T-helper 22 cell (primary cell): Measurements from ENCODE around the gene KCNMA1.
"Not testable (repeated sequence)": the region's sequence is repeated elsewhere in the genome, so short reads cannot be mapped to it uniquely, and the experiment has no call there.

Source experiments
- DNase-seq: peaks from one replicate; pipeline ENCODE4 v3.0.0-alpha.2; 2020; ENCODE audit warnings: low read depth

The KCNMA1 gene

DNA sequence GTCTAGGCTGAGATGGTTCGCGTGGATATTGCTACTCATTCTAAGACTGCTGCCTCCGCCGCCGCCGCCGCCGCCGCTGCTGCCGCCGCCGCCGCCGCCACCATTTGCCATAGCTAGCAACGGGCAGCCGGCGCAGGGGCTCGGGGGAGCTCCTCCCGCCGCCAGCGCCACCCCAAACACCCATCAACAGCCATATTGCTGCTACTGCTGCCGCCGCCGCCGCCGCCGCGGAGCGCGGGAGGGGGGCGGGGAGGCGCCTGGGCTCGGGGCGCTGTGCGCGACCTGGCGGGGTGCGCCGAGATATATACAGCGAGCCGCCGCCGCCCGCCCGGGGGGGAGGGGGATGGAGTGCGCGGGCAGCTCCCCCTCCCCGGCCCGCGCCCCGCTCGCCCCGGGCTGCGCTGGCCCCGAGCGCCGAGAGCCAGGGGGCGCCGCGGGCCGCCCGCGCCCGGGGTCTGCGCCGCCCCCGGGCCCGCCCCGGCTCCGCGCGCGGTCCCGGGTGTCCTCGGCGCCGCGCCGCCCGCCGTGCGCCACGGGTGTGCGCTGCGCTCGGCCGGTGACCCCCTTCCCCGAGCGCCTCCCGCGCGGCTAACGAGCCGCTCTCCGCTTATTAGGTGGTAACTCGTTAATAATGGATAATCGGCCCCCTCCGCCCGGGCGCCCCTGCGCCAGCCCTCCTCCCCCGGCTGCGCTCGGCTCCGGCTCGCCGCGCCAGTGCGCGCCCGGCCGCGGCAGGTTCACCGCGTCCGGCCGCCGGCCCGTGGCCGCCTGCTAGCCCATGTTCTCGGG is at the start of gene KCNMA1:
TSS of gene KCNMA1 (minus strand) at position 277 of the 789 bp plus-strand sequence.
- no peak for DNase-seq

DNA sequence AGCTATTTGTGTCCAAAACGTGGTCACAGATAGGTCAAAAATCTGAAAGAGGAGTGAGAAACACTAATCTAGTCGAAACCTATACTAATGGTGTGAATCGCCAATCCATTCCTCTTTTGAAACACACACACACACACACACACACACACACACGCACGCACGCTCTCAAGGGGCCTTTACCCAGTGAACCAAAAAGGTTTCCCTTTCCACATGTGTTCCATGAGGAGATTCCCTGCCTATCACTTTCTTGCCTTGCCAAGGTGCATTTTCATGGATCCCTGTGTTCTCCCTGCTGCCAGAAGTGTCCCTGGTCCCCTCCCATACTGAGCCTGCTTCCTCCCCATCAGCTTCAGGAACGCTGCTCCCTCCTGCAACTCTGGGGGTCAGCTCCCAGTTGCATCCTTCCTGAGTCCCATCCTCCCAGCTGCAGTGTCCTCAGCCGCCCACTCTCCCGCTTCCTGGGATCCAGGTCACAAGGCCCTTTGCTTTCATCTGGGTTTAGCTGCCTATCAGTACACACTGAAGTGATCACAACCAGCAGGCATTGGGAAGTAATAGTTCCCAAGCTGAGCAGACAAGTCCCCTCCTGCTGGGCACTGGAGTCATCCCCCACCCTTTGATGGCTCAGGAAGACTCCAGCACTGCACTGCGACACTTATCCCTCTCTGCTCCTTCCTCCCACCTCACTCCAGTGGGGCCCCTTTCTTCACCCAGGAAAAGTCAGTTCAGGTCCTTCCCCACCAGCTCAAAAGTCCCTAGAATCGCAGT is 49.2 kb upstream of the KCNMA1 start:
- no peak for DNase-seq

DNA sequence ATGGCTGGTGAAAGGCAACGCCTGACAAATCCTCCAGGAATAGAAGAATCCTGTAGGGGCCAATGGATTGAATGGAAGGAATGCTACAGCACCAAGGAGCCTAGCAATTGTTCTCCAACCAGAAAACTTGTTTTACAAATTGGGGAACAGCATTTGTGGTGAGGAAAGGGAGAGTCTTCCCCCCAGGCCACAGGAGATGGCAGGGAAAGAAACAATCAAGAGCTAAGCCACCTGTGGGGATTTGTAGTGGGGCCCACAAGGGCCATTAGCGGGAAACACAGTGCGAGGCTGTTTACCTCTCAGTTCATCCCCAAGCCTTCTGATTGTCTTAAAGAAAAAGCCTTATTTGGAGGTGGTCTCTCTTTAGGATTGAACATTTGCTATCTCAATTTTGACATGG is 48.5 kb upstream of the KCNMA1 start:
- DNase-seq = no peak

DNA sequence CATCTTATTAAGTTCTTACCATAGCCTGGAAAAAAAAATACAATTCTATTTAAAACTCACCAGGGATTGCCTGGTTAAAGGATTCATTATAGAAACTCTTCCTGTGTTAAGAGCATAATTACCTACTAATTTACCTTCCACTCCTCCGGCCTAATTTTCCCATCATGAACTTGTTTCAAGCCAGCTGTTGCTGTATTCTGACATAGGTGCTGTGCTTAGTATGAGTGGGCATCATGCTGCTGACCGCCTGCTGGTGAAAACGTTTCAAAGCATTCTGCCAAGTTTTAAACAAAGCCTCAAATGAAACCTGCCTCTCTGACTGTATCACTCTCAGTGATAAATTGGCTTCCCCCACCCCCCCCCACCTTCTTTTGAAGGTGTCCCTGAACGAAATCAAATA is 47.8 kb upstream of the KCNMA1 start:
- no peak for DNase-seq

DNA sequence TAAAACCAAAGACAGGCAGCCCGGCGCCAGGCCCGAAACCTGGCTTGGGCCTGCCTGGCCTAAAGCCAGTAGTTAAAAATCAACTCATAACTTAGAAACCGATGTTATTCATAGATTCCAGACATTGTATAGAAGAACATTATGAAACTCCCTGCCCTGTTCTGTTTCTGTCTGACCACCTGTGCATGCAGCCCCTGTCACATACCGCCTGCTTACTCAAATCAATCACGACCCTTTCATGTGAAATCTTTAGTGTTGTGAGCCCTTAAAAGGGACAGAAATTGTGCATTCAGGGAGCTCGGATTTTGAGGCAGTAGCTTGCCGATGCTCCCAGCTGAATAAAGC is 45.5 kb upstream of the KCNMA1 start:
- not testable (repeated sequence) for DNase-seq

DNA sequence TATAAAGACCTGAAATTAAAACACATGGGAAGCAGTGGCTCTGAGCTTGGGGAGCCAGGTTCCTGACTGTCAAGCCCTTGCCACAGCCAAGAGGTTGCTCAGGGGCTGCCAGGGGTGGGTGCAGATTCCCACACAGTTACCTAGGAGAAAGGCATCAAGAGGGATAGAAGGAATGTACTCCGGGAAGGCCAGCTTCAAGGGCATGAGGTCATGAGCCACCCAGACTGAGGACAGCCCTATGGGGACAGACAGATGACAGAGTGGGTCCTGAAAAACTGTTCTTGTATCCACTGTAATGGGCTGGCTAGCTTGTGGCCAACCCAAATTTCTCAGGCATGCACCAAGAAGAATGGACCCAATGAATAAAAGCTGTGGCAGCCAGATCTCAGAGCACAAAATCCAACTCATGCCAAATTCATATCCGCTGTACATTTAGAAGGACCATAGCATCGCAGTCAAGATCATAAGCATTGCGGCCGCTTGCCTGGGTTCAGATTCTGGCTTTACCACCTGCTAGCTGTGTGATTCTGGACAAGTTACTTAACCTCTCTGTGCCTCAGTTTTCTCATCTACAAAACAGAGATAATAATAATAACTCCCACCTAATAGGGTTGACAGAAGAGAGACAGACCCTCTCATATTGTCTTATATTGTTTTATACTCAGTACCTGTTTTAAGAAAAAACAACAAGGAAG is 44.9 kb upstream of the KCNMA1 start:
- DNase-seq = no peak

DNA sequence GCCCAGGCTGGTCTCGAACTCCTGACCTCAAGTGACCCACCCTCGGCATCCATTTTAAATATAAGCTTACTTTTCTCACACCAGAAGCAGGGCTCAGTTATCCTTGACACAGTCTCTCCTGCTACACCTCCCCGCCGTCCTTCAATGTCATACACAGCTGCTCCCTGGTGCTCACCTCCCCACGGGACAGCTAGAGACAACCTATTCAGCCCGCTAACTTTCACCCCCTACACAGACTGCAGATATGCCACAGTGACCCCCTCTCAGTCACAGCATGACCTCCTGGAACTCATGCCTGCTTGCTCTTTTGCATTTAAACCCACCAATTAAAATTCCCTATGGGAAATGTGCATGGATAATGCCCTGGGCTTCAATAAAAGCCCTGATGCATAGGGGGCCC is 44.2 kb upstream of the KCNMA1 start:
- no peak for DNase-seq

DNA sequence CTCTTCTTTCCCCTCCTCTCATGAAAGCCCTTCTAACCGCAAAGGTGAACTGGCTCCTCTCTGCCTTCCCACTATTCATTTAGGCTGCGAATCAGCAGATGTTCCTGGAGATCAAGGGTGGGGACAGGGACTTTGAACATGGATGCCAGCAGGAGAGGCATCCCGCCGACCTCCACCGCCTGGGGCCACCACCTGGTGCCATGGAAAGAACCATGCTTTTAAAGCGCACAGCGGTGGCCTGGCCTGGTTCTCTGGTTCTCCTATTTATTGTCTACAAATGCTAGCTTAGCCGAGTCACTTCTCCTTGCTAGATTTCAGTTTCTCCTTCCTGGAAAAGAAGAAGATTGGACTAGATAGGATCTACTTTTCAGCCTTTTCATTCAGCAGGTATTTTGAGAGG is 43.2 kb upstream of the KCNMA1 start:
- DNase-seq = no peak

DNA sequence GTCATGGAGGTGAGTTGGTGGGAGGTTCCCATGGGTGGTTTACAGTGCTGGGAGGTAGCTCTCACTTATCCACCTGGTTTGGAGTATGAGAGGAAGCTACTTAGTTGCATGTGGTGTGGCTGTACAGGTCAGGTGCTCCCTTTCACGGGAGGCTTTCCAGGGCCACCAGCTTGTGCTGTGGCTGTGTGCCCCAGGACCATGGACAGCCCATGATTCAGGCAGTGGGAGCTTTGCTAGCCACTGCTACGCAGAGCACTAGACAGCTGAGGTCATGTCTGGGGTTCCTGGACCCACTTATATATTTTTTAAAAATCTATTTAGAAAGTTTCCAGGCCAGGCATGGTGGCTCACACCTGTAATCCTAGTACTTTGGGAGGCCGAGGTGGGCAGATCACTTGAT is 42.5 kb upstream of the KCNMA1 start:
- DNase-seq = no peak

DNA sequence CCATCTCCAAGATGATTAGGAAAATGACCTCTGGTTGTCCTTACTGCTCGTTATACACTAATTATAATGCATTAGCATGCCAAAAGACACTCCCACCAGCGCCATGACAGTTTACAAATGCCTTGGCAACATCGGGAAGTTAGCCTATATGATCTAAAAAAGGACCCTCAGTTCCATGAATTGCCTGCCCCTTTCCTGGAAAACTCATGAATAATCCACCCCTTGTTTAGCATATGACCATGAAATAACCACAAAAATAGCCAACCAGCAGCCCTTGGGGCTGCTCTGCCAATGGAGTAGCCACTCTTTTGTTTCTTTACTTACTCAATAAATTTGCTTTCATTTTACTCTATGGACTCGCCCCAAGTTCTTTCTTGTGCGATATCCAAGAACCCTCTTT is 41.6 kb upstream of the KCNMA1 start:
- DNase-seq = no peak

DNA sequence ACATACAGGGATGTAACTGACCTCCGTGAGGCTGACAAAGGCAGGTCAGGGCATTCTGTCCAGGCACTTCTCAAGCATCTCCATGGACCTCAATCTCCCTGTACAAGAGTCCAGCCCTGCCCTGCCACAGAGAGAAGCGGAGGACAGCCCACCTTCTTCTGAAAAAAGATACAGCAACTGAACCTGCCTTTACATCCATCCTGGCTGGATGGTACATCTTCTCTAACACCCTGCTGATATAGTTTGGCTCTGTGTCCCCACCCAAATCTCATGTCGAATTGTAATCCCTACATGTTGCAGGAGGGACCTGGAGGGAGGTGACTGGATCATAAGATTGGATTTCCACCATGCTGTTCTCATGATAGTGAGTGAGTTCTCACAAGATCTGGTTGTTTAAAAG is 40.5 kb upstream of the KCNMA1 start:
- DNase-seq = no peak

DNA sequence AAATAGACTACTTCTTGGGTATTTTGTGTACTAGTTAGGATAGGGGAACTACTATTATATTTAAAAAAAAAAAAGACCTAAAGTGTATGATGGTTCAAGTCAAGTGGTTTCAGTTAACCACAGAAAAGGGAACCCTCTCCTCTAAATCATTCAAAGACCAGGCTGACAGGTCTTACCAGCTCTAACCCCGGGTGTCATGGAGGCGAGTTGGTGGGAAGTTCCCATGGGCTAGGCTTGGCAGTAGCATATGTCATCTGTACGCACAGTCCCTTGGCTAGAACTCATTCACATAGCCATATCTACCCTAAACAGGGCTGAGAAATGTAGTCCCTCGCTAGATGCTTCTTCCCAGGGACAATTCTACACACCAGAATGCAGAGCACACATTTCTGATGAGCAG is 37.7 kb upstream of the KCNMA1 start:
- DNase-seq = no peak

DNA sequence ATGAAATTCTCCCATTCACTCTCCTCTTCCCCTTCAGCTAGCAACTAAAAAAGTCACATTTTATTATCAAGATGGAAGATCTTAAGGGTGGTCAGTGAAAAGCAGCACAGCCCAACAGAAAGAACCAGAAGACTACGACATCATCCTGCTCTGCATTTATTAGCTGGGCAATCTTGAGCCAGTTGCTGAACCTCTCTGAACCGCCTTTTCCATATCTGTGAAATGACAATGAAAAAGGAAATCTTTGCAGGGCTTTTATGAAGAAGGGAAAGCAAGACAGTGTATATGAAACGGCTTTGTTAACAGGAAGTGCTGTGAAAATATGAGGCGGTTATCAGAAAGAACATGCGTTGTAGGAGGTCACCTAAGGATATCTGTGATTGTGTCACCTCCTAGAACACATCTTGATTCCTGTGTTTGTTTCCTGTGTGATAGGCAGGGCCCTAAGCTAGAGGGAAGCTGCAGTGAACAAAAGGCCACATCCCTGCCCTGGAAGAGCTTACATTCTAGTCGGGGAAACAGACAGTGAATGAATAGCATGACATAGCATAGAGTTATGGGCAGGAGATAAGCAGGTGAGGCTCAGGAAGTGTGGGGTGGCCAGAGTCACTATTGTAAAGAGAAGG is 36.0 kb upstream of the KCNMA1 start:
- no peak for DNase-seq

DNA sequence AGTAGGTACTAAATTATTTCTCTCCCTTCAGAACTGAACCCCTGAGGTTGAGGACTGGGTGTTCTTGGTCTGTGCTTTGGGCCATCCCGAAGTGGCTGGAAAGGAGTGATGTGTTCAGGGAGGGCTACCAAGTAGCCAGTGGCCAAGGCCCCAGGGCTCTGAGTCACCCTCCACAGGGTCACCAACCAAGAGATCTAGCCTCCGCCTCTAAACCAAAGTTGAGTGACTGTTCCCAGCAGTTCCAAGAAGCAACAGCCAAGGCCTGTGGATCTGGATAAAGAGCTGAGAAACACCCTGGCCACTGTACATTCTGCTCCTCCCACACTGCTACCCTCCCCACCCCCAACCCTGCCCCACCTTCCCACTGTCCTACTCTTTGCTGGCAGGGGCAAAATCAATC is 35.5 kb upstream of the KCNMA1 start:
- no peak for DNase-seq

DNA sequence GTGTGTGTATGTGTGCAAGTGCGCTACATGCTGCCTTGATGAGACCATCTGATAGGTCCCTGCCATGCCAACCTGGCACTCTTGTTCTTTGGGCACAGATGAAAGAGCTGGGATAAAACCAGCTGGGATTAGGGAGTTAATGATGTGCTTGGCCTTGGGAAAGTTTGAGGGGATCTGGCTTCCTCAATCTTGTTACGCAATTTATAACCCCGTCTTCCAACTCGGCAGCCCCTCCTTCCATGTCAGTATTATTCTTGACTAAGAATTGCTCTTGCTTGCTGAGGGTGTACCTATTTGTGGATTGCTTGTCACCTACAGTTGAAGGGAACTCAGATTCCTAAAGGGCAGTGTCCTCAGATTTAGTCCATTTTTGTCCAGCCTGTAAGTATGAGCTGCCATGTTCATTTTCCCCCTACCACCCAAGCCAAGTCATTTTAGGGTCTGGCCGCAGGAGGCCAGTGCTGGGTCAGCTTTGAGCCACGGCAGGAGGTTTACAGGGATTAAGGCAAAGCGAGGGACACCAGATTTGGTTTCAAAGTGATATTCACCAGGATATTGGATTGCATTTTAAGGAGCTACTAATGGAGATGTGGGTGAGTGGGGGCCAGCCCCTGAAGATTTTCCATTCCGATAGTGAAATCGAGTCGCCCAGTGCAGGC is 34.1 kb upstream of the KCNMA1 start:
- DNase-seq = no peak

DNA sequence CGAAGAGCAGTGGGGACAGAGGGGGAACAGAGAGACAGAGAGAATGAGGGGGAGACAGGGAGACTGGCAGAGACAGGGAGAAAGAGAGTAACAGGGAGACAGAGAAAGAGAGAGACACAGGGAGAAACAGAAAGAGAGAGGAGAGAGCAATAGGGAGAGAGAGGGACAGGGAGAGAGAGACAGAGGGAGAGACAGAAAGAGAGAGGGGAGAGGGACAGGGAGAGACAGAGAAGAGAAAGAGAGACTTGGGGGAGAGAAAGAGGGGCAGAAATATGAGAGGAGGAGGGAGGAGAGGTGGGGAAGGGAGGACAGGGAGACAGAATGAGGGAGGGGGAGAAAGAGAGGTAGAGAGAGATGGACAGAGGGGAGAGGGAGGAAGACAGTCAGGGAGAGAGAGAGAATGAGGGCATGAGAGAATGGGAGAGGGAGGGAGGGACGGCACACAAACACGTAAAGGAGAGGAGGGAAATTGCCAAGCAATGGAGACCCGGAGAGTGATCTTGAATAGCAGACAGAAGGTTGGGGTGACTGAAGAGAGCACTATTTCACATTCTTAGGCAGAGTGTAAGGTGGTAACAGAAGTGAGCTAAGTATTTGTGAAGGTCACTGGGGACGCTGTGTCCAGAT is 33.3 kb upstream of the KCNMA1 start:
- no peak for DNase-seq

DNA sequence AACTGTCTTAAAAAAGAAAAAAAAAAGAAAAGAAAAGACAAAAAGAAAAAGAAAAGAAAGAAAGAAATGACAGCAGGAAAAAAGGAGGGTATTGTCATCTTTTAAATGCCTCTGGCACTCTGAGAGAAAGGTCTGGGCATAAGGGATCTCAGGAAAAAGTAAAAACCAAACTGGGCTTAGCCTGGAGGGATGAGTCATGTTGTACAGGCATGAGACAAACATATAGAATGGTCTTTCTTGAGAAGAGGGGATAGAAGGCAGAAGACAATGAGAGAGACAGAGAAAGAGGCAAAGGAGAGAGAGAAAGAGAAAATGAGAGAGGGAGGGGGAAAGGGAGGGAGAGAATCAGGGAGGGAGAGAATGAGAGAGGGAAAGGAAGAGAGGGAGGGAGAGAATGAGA is 32.3 kb upstream of the KCNMA1 start:
- no peak for DNase-seq

DNA sequence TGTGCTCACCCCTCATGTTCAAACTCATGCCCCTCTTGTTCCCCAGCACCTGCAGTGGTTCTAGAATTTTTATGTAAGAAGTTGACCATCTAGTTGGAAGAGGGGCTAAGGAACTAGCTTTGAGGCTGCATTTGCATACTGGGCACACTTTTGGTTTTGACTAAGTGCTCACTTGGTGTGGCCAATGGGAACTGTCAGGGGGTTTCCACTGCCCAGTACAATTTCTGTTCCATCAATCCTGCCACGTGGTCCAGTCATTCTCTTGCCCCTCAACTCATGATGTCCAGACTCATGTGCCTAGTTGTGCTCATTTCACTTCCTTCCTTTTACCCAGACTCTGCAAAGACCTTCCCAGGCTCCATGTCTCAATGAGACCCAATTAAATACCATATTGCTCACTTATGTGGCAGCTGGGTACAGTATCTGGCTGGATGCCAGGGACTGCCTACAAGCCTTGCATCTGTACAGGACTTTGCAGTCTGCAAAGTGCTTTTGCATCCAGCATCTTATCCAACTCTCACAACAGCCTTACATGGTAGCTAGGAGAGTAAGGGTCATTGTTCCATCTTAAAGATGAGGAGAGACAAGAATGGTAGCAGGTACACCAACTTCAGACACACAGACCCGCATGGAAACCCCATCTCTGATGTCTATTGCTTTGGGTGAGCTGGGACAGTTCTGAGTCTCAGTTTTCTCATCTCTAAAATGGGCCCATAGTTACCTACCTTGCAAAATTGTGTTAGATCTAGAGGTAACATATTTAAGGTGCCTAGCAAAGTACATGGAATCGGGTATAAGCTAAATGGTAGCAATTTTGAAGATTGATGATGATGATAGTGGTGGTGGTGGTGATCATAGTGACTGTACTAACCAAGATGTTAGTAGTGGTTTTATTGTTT is 30.1 kb upstream of the KCNMA1 start:
- no peak for DNase-seq

DNA sequence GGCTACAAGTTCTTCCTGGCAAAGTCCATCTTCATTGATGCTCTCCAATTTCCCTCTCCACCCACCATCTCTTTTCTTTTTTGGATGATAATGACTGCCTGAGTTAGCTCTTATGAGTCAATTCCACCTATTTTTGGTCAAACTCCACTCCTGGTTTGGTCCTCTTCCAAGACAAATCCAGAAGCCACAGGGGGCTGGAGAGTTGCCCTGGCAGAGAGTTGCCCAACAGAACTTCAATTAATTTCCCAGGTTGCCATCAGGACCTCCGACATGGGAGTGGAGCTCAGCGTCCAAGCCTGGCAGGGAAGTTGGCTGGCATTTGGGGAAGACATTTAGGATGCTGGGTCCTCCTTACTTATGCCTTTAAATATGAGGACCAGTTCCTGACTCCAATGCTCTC is 29.2 kb upstream of the KCNMA1 start:
- no peak for DNase-seq

DNA sequence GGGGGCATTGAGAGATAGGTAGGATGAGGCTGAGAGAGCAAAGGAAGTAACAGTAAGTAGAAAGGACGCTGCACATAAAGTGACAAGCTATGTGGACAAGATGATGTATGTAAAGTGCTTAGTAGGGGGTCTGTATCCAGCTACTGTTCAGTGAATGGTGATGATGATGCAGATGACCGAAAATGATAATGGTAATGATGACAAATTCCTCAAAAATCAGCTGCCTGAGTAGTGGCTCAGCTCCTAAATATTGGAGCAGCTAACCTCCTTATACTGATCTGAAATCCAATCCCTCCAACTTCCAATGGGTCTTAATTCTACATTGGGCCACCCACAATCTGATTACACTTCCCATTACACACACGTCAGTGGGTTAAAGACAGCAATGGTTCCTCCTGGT is 27.1 kb upstream of the KCNMA1 start:
- no peak for DNase-seq

DNA sequence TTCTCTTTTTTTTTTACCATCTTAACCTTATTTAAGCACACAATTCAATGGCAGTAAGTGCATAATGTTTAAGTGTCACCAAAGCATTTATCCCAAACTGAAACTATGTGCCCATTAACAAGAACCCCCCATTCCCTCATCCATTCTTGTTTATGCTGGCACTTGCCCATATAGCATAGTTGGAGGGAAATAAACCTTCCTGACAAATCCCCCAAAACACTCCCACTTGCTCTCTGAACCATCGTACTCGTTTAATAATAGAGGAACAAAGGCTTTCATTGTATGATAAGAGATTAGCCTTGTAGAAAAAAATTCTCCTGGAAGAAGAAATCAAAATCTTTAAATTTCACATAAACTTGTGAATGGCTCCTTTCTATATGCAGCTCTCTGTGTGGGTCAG is 26.4 kb upstream of the KCNMA1 start:
- DNase-seq = no peak
